Osteoblast (primary cell): Measurements from ENCODE around the gene UNKL. TPM values are rescaled to one million over a fixed set of nuclear protein-coding genes. Genes with fewer than 3 reads are reported as not detected.

Experiments
- DNase-seq: peaks from one replicate; pipeline ENCODE4 v3.0.0; 2011; ENCODE audit warnings: low spot score, mixed read lengths; ENCODE audit not compliant: insufficient read length; ENCODE audit errors: missing footprints
- H2AFZ ChIP-seq: 2 replicates; pipeline ENCODE4 v1.6.0; 2011; ENCODE audit warnings: mild to moderate bottlenecking, low read length
- H3K27ac ChIP-seq: 2 replicates; pipeline ENCODE4 v1.5.1; 2011; ENCODE audit warnings: mild to moderate bottlenecking, low read depth, low read length, moderate library complexity
- H3K27me3 ChIP-seq: 2 replicates; pipeline ENCODE4 v1.6.0; 2012; ENCODE audit warnings: mild to moderate bottlenecking, control low read depth, inconsistent platforms, low read length, moderate library complexity; ENCODE audit not compliant: insufficient read depth
- H3K36me3 ChIP-seq: 2 replicates; pipeline ENCODE4 v1.5.1; 2011; ENCODE audit warnings: mild to moderate bottlenecking, low read length, control low read depth, moderate library complexity; ENCODE audit not compliant: insufficient read depth
- H3K4me1 ChIP-seq: 2 replicates; pipeline ENCODE4 v1.5.1; 2011; ENCODE audit warnings: mild to moderate bottlenecking, low read length, control low read depth, moderate library complexity; ENCODE audit not compliant: insufficient read depth
- H3K4me2 ChIP-seq: 2 replicates; pipeline ENCODE4 v1.6.0; 2011; ENCODE audit warnings: mild to moderate bottlenecking, low read length; ENCODE audit not compliant: insufficient read depth
- H3K4me3 ChIP-seq: fragments of 200-600 bp; sonication (generic); 3 replicates; pipeline ENCODE4 v1.5.1; 2012; ENCODE audit warnings: mild to moderate bottlenecking, low read length, inconsistent platforms; ENCODE audit not compliant: insufficient read depth
- H3K79me2 ChIP-seq: 2 replicates; pipeline ENCODE4 v1.6.0; 2012; ENCODE audit warnings: mild to moderate bottlenecking, low read length, control low read depth, inconsistent platforms; ENCODE audit not compliant: insufficient read depth
- H3K9me3 ChIP-seq: 2 replicates; pipeline ENCODE4 v1.5.1; 2011; ENCODE audit warnings: low read depth, low read length, control low read depth
- H4K20me1 ChIP-seq: 2 replicates; pipeline ENCODE4 v1.6.0; 2012; ENCODE audit warnings: mild to moderate bottlenecking, low read length, control low read depth; ENCODE audit not compliant: insufficient read depth
- CTCF ChIP-seq: IDR thresholded peaks from 2 replicates; pipeline ENCODE4 v1.5.1; 2011; ENCODE audit warnings: mild to moderate bottlenecking, low read depth, low read length, moderate library complexity; ENCODE audit errors: extremely low read depth
- total RNA-seq: library from RNA; depleted of rRNA; stranded (reverse); fragments of >200 nt; gene quantifications from 2 replicates; pipeline ENCODE4 v1.2.3, GENCODE V29; 2012

UNKL gene
- total RNA-seq, 1 donor, result 10.1 TPM

DNA sequence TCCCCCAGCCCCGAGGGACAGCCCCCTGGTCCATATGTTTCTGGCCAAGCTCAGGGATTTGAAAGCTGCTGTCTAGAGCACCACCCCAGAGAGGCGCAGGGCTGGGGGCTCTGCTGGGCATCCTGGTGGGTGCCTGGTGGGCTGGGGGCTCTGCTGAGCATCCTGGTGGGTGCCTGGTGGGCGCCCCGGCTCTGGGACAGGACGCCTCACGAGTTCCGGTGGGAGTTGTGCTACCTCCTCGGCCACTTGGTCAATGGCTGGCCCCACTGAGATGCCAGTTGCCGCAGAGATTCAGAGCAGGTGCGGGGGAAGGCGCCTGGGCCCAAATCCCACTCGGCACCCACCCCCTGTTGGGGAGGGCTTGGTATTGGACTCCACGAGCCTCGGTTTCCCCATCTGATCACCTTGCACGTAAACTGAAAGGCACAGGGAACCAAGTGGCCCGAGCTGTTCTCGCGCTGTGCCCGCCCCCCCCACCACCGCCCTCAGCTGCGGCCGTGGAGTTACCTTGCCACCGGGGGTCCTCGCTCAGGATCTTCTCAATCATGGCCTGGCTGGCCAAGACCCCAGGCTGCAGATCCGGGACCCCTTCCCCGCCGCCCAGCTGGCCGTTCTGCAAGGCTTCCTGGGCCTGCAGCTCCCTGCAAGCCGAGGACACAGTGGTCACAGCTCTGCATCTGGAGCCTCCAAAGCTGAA, 13.3 kb downstream of the UNKL start:
- Histone ChIP-seq H3K36me3 (no peaks in the 10 kb centered on the region), H3K4me2 (no peak overlapping the region), H3K9me3 (no peaks in the 10 kb centered on the region), H3K4me1 (no peaks in the 10 kb centered on the region), H3K79me2 (no peaks in the 10 kb centered on the region), H3K4me3 (no peak overlapping the region), H4K20me1 (peaks cover 5% of the 10 kb centered on the region), H2AFZ (no peak overlapping the region), H3K27me3 (no peaks in the 10 kb centered on the region), H3K27ac (no peak overlapping the region)
- no peak for TF ChIP-seq CTCF
- no peak for DNase-seq

GRCh38 chr16:1398826-1399581, 15.5 kb downstream of the UNKL start:
- H2AFZ ChIP-seq, result no peak overlapping the region
- DNase-seq, result no peak
- no peaks in the 10 kb centered on the region for H3K9me3 ChIP-seq
- no peak overlapping the region for H3K4me3 ChIP-seq
- H3K79me2 ChIP-seq, result no peaks in the 10 kb centered on the region
- no peaks in the 10 kb centered on the region for H3K36me3 ChIP-seq
- no peak for TF ChIP-seq CTCF
- H3K4me2 ChIP-seq, result no peak overlapping the region
- no peak overlapping the region for H3K27ac ChIP-seq
- no peaks in the 10 kb centered on the region for H3K4me1 ChIP-seq
- no peaks in the 10 kb centered on the region for H4K20me1 ChIP-seq
- H3K27me3 ChIP-seq, result no peaks in the 10 kb centered on the region

GRCh38 chr16:1398351-1398750, 16.2 kb downstream of the UNKL start:
- Histone ChIP-seq H3K4me2 (no peak overlapping the region), H3K4me3 (no peak overlapping the region), H3K9me3 (no peaks in the 10 kb centered on the region), H3K4me1 (no peaks in the 10 kb centered on the region), H3K79me2 (no peaks in the 10 kb centered on the region), H3K27ac (no peak overlapping the region), H3K36me3 (no peaks in the 10 kb centered on the region), H2AFZ (no peak overlapping the region), H4K20me1 (no peaks in the 10 kb centered on the region), H3K27me3 (no peaks in the 10 kb centered on the region)
- no peak for DNase-seq
- no peak for TF ChIP-seq CTCF

DNA sequence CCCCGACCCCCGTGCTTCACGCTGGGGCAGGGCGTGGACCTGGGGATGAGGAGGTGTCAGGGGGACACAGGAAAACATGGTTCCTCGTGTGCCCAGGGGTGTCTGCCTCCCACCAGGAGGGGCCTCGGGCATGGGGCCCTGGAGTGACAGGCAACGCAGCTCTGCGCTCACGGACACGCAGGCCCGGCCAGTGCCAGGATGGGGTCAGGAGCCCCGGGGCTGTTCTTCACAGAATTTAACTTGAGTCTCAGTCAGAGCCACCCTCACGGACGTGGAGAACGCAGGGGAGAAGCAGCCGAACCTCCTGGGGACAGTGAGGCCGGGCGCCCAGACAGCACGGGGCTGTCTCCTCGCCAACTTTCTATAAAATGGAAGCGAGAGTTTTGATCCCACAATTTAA, 16.7 kb downstream of the UNKL start:
- Histone ChIP-seq H2AFZ (no peak overlapping the region), H3K4me3 (no peak overlapping the region), H3K9me3 (no peaks in the 10 kb centered on the region), H3K36me3 (no peaks in the 10 kb centered on the region), H3K79me2 (no peaks in the 10 kb centered on the region), H4K20me1 (no peaks in the 10 kb centered on the region), H3K4me2 (no peak overlapping the region), H3K4me1 (no peaks in the 10 kb centered on the region), H3K27ac (no peak overlapping the region), H3K27me3 (no peaks in the 10 kb centered on the region)
- no peak for DNase-seq
- TF ChIP-seq CTCF, result no peak
